PC-9 (cell line): ENCODE measurements around the gene TCF4.

Source experiments
- EZH2 ChIP-seq: fragments of 200-600 bp; sonication (generic); IDR thresholded peaks from 2 replicates; pipeline ENCODE4 v1.8.0; 2017; ENCODE audit warnings: antibody characterized with exemption, low read depth
- TF ChIP-seq, protein P1 (sequence below): fragments of 200-600 bp; sonication (generic); conservative IDR thresholded peaks from 2 replicates; pipeline ENCODE4 v1.6.1; 2017; ENCODE audit warnings: mixed run types, antibody characterized with exemption, mild to moderate bottlenecking, moderate library complexity

DNA sequence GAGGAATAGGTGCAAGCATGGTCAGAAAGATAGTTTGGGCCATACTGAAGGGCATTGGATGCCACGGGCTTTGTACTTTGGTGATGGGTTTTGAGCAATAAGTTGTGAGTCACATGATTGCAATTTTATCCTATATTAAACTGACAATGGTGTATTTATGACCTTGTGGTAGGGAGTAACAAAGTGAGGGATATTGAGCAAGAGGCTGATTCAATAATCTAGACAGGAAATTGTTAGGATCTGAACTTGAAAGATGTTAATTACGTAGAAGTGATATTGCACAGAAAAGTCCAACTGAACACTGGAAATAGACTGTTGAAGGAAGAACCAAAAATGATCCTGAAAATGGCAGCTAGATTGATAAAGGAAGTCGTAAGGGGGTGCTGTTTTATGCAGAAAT, 46.6 kb upstream of the TCF4 start:
- TF ChIP-seq, protein P1, sequence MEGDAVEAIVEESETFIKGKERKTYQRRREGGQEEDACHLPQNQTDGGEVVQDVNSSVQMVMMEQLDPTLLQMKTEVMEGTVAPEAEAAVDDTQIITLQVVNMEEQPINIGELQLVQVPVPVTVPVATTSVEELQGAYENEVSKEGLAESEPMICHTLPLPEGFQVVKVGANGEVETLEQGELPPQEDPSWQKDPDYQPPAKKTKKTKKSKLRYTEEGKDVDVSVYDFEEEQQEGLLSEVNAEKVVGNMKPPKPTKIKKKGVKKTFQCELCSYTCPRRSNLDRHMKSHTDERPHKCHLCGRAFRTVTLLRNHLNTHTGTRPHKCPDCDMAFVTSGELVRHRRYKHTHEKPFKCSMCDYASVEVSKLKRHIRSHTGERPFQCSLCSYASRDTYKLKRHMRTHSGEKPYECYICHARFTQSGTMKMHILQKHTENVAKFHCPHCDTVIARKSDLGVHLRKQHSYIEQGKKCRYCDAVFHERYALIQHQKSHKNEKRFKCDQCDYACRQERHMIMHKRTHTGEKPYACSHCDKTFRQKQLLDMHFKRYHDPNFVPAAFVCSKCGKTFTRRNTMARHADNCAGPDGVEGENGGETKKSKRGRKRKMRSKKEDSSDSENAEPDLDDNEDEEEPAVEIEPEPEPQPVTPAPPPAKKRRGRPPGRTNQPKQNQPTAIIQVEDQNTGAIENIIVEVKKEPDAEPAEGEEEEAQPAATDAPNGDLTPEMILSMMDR: no peak
- TF ChIP-seq EZH2: no peak
